ENCODE measurements around the gene ECHDC1.
A peak's percentile ranks its signal among the peaks of the same experiment; 100 is the strongest.

- TF ChIP-seq CTCF (IDR thresholded peaks at IDR 0.05; ENCODE audit: low read length): peak; percentile 71
- no peak for TF ChIP-seq EZH2 (IDR thresholded peaks at IDR 0.05; ENCODE audit: borderline replicate concordance, low read length)
Measured at GRCh38 chr6:127302728-127303660, 40.4 kb downstream of the ECHDC1 start.

Data from OCI-LY1 (cell line).